Measurements from ENCODE around the gene CATSPER4. TPM values are rescaled to one million over a fixed set of nuclear protein-coding genes. Genes with fewer than 3 reads are reported as not detected.

The CATSPER4 gene
- total RNA-seq (2021; fragmentation: NEBNext Ultra II Directional; extraction: Animal tissue kit (Norgen Biotek cat#: 25700)) (0.65 and 0.90 TPM in 2 replicates), polyA plus RNA-seq (2011; rRNA removed) (0.83 TPM in 2 replicates), polyA minus RNA-seq (2011; rRNA and poly(A)+ RNA removed) (0.73 and 0.79 TPM in 2 replicates)
- 1.1 TPM for polyA plus RNA-seq (2011; cell fraction: cytosol; rRNA removed)
- polyA plus RNA-seq (2011; cell fraction: nucleus; rRNA removed): 1.9 TPM
- 0.38 to 0.86 TPM (median 0.69 TPM) in 3 of 4 replicates, not detected in the other for polyA plus RNA-seq (2012, experiment 1 of 2)
- polyA plus RNA-seq (2012, experiment 2 of 2): 0.24 TPM
- polyA plus RNA-seq (2013, experiment 1 of 2): 0.57 TPM
- 0.59 TPM for polyA plus RNA-seq (2013, experiment 2 of 2)
- not detected for polyA minus RNA-seq (2011; cell fraction: cytosol; rRNA and poly(A)+ RNA removed)
- 0.80 TPM for polyA minus RNA-seq (2011; cell fraction: nucleus; rRNA and poly(A)+ RNA removed)
- long read RNA-seq, experiment 1: 0 reads
- long read RNA-seq, experiment 2, partial matches to known transcripts: 0 of 1 reads
- long read RNA-seq, experiment 2, other reads (novel, unspliced or antisense): 1 of 1 reads

GRCh38 chr1:26190373-26190987 lies at the start of gene CATSPER4:
CATSPER4 (plus strand) TSS chr1:26190602; CDS start chr1:26190628, 26 bp downstream.
- Histone ChIP-seq H4K5ac (ENCODE audit: insufficient read length, low read depth, low read length) (no peak within 1 kb of the TSS), H2BK15ac (ENCODE audit: low read length) (no peak within 1 kb of the TSS), H2BK12ac (ENCODE audit: low read depth, low read length) (peak within 1 kb of the TSS; percentile 32; the same call in 1 of the 2 replicates), H3K23me2 (ENCODE audit: low read depth, low read length) (no peaks in the 10 kb centered on the region; the same call in 1 of the 2 replicates), H3K9me3 (ENCODE audit: insufficient read depth in 2 of 2, low read depth in 1 of 2, low read length in 1 of 2) (no peaks in the 10 kb centered on the region), H3K23ac (ENCODE audit: insufficient read length) (no peak within 1 kb of the TSS), H3K18ac (ENCODE audit: extremely low read depth, low read length) (0 out of 2 replicates have a peak within 1 kb of the TSS, but pooled peaks have one; percentile 9), H2BK20ac (ENCODE audit: low read length) (no peak within 1 kb of the TSS), H3K36me3 (ENCODE audit: control insufficient read depth in 2 of 4, insufficient read depth in 4 of 4, low read length in 3 of 4) (peaks cover 0 to 10% (median 0%) of the 10 kb centered on the region in 4 experiments; a peak in 2 of 8 replicates), H3K79me1 (ENCODE audit: low read depth, low read length) (no peaks in the 10 kb centered on the region), H4K20me1 (replicated peaks in 1 of 2; ENCODE audit: control insufficient read depth in 1 of 2, insufficient read depth in 2 of 2, low read length in 2 of 2) (no peaks in the 10 kb centered on the region), H3K27me3 (replicated peaks in 1 of 4; ENCODE audit: control insufficient read depth in 3 of 4, extremely low read depth in 1 of 4, insufficient read depth in 3 of 4, low read length in 3 of 4) (no peaks in the 10 kb centered on the region), H2BK5ac (ENCODE audit: low read depth, low read length) (0 out of 2 replicates have a peak within 1 kb of the TSS, but pooled peaks have one; percentile 18), H2BK120ac (replicated peaks; ENCODE audit: low read depth, low read length) (no peak within 1 kb of the TSS), H2AFZ (ENCODE audit: low read length) (peak within 1 kb of the TSS; percentile 18; the same call in 1 of the 2 replicates), H3K27ac (ENCODE audit: low read depth, low read length) (no peak within 1 kb of the TSS), H3K79me2 (ENCODE audit: control insufficient read depth in 1 of 2, insufficient read depth in 2 of 2, low read length in 2 of 2) (no peaks in the 10 kb centered on the region), H3K14ac (ENCODE audit: insufficient read length) (no peak within 1 kb of the TSS), H4K91ac (replicated peaks; ENCODE audit: insufficient read length, low read length) (peak within 1 kb of the TSS; percentile 67), H3K56ac (replicated peaks; ENCODE audit: insufficient read length, low read depth, low read length) (no peak within 1 kb of the TSS), H3K4me2 (ENCODE audit: insufficient read depth in 1 of 2, low read depth in 2 of 2, low read length in 2 of 2) (peak within 1 kb of the TSS in 1 of 2 experiments; percentile 29; a peak in 3 of 4 replicates), H3K4me1 (replicated peaks in 1 of 4; ENCODE audit: control insufficient read depth in 3 of 4, insufficient read depth in 4 of 4, low read length in 3 of 4) (peaks cover 0 to 7% (median 2%) of the 10 kb centered on the region in 4 experiments; a peak in 3 of 7 replicates), H3K4me3 (ENCODE audit: extremely low read depth in 1 of 4, insufficient read depth in 2 of 4, low read depth in 3 of 4, low read length in 4 of 4) (peak within 1 kb of the TSS in 1 of 4 experiments; percentile 23; a peak in 1 of 8 replicates), H3K4ac (replicated peaks; ENCODE audit: insufficient read length, low read depth, low read length) (no peak within 1 kb of the TSS), H3K9ac (replicated peaks in 1 of 4; ENCODE audit: extremely low read depth in 1 of 4, low read depth in 3 of 4, low read length in 3 of 4) (no peak within 1 kb of the TSS), H4K8ac (ENCODE audit: extremely low read depth, insufficient read depth, low read length) (peak within 1 kb of the TSS; percentile 81), H2AK5ac (ENCODE audit: low read depth, low read length) (no peak within 1 kb of the TSS)
- FAIRE-seq (peak; percentile 97), DNase-seq (ENCODE audit: low read depth in 1 of 2, low spot score in 2 of 2) (peak; percentile 49 to 77)
- POLR2A ChIA-PET (ENCODE audit: partially characterized antibody): interaction anchor here (0.6 to 3.2 kb wide), 13 partner anchors 8 to 218 kb away, joined by 3 to 22 read pairs (median 4); partner anchors contain the start of genes CEP85, CNKSR1, SH3BGRL3 and ZNF593
- 27% methylated on average over 16 of the region's 16 CpGs; no CpG with 5 or more reads in 1 of the 2 experiments for WGBS, 2 experiments (ENCODE audit: extremely low coverage in 1 of 2, insufficient coverage in 1 of 2, insufficient read length in 1 of 2, insufficient replicate concordance in 2 of 2, low coverage in 1 of 2, low lambda C conversion rate in 2 of 2, missing lambda C conversion rate in 1 of 2)
- CTCF ChIA-PET (ENCODE audit: partially characterized antibody): interaction anchor here (0.6 to 12.6 kb wide), 41 partner anchors 9 to 207 kb away, joined by 3 to 159 read pairs (median 5); partner anchors contain the start of genes C1orf232, CD52, CEP85 and CNKSR1
- no peak for TF ChIP-seq KDM5A (IDR thresholded peaks at IDR 0.05; ENCODE audit: low read length)
- TF ChIP-seq MAX (IDR thresholded peaks at IDR 0.05): 0 out of 2 replicates have a peak, but pooled peaks have one; percentile 9
- no peak for TF ChIP-seq POLR2AphosphoS5 (IDR thresholded peaks at IDR 0.05; ENCODE audit: low read depth, low read length)
- TF ChIP-seq GABPA (IDR thresholded peaks at IDR 0.05; ENCODE audit: borderline replicate concordance, insufficient read depth, low read length): no peak
- peak; percentile 46; the same call in 1 of the 2 replicates for TF ChIP-seq KDM1A (IDR thresholded peaks at IDR 0.05; ENCODE audit: borderline replicate concordance, low read length)
- TF ChIP-seq RAD21 (IDR thresholded peaks at IDR 0.05 in 1 of 2, conservative IDR thresholded peaks at IDR 0.05 in 1 of 2; ENCODE audit: low read depth in 2 of 2, low read length in 2 of 2): peak; percentile 68 to 74
- TF ChIP-seq HDAC6 (IDR thresholded peaks at IDR 0.05; ENCODE audit: low read depth, low read length): no peak
- TF ChIP-seq RFX5 (IDR thresholded peaks at IDR 0.05; ENCODE audit: borderline replicate concordance, low read depth, low read length): no peak
- 0 out of 3 replicates have a peak, but pooled peaks of 1 of the 2 experiments have one; percentile 16 for TF ChIP-seq POLR2A (IDR thresholded peaks at IDR 0.05; ENCODE audit: control extremely low read depth in 1 of 2, low read depth in 2 of 2, low read length in 2 of 2)

Data from H1 (cell line).